ENCODE results near the gene TRPC4AP. TPM values are rescaled to one million over a fixed set of nuclear protein-coding genes. Genes with fewer than 3 reads are reported as not detected.

TRPC4AP gene
- total RNA-seq, 1 donor from 2014 or later: 118 TPM

- Mint-ChIP-seq H3K36me3 (ENCODE audit: low read depth) (no peaks in the 10 kb centered on the region), H3K4me1 (ENCODE audit: low read depth) (no peaks in the 10 kb centered on the region), H3K27me3 (ENCODE audit: low read depth) (peaks cover 24% of the 10 kb centered on the region), H3K9me3 (ENCODE audit: low read depth) (no peaks in the 10 kb centered on the region), H3K4me3 (ENCODE audit: unreplicated experiment) (no peak overlapping the region), H3K27ac (ENCODE audit: unreplicated experiment) (no peak overlapping the region)
- DNase-seq (ENCODE audit: low spot score): peak; percentile 39
- TF ChIP-seq CTCF (IDR thresholded peaks at IDR 0.05): no peak
These were observed 115.1 kb downstream of the TRPC4AP start for GRCh38 chr20:34977365-34978091.

- H3K36me3 Mint-ChIP-seq (ENCODE audit: low read depth): no peaks in the 10 kb centered on the region
- H3K27me3 Mint-ChIP-seq (ENCODE audit: low read depth): peaks cover 26% of the 10 kb centered on the region
- no peak for TF ChIP-seq CTCF (IDR thresholded peaks at IDR 0.05)
- no peaks in the 10 kb centered on the region for H3K4me1 Mint-ChIP-seq (ENCODE audit: low read depth)
- no peaks in the 10 kb centered on the region for H3K9me3 Mint-ChIP-seq (ENCODE audit: low read depth)
- H3K4me3 Mint-ChIP-seq (ENCODE audit: unreplicated experiment): no peak overlapping the region
- no peak for DNase-seq (ENCODE audit: low spot score)
- no peak overlapping the region for H3K27ac Mint-ChIP-seq (ENCODE audit: unreplicated experiment)
These were observed 116.3 kb downstream of the TRPC4AP start for GRCh38 chr20:34976286-34976685.

GRCh38 chr20:34974246-34974645, 118.4 kb downstream of the TRPC4AP start:
- H3K4me3 Mint-ChIP-seq (ENCODE audit: unreplicated experiment): no peak overlapping the region
- no peaks in the 10 kb centered on the region for H3K4me1 Mint-ChIP-seq (ENCODE audit: low read depth)
- no peak for DNase-seq (ENCODE audit: low spot score)
- no peak for TF ChIP-seq CTCF (IDR thresholded peaks at IDR 0.05)
- H3K27me3 Mint-ChIP-seq (ENCODE audit: low read depth): peaks cover 26% of the 10 kb centered on the region
- H3K27ac Mint-ChIP-seq (ENCODE audit: unreplicated experiment): no peak overlapping the region
- no peaks in the 10 kb centered on the region for H3K9me3 Mint-ChIP-seq (ENCODE audit: low read depth)
- no peaks in the 10 kb centered on the region for H3K36me3 Mint-ChIP-seq (ENCODE audit: low read depth)

DNA sequence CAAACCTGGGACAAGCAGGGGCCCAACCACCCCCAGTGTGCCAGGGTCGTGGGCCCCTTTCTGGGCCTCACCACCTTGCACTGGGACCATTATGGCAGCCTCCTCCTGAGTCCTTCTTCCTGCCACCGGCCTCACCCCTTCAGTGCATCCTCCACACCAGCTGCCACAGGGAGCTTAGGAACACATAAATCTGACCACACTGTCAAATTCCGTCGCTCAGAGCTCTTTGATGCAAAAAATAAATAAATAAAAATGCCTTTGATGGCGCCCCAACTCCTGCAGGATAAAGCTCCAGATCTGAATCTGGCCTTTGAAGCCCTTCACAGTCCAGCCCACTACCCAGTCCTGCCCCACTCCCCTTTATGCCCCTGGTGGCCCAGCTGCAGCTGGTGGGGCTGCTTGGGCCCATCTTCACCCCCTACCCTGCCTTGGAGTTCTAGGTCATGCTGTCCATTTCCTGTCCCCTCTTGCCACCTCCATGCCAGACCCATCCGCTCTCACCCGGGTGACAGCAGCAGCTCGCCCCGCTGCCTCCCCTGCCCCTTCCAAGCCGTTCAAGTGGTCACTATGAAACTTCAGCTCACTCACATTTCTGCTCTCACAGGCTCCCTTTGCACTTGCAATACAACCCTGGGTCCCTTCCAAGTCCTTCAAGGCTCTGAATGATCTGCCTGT, 120.9 kb downstream of the TRPC4AP start:
- no peaks in the 10 kb centered on the region for H3K36me3 Mint-ChIP-seq (ENCODE audit: low read depth)
- H3K4me1 Mint-ChIP-seq (ENCODE audit: low read depth): no peaks in the 10 kb centered on the region
- no peak for TF ChIP-seq CTCF (IDR thresholded peaks at IDR 0.05)
- H3K27me3 Mint-ChIP-seq (ENCODE audit: low read depth): peaks cover 16% of the 10 kb centered on the region
- no peak for DNase-seq (ENCODE audit: low spot score)
- no peak overlapping the region for H3K27ac Mint-ChIP-seq (ENCODE audit: unreplicated experiment)
- H3K4me3 Mint-ChIP-seq (ENCODE audit: unreplicated experiment): no peak overlapping the region
- no peaks in the 10 kb centered on the region for H3K9me3 Mint-ChIP-seq (ENCODE audit: low read depth)

- Mint-ChIP-seq H3K4me3 (ENCODE audit: unreplicated experiment) (no peak overlapping the region), H3K4me1 (ENCODE audit: low read depth) (no peaks in the 10 kb centered on the region), H3K36me3 (ENCODE audit: low read depth) (no peaks in the 10 kb centered on the region), H3K27ac (ENCODE audit: unreplicated experiment) (no peak overlapping the region), H3K27me3 (ENCODE audit: low read depth) (peaks cover 16% of the 10 kb centered on the region), H3K9me3 (ENCODE audit: low read depth) (no peaks in the 10 kb centered on the region)
- DNase-seq (ENCODE audit: low spot score): no peak
- TF ChIP-seq CTCF (IDR thresholded peaks at IDR 0.05): no peak
These were observed 121.6 kb downstream of the TRPC4AP start for GRCh38 chr20:34970846-34971560.
